GM10248 (cell line): ENCODE measurements around the gene FZR1.

ENCODE experiments used
- CTCF ChIA-PET: fragments of 300-600 bp; sonication (Branson Sonifier 250); formaldehyde crosslinking; extraction: SDS; loops from one replicate; lab custom pipeline; 2021; ENCODE audit warnings: antibody characterized with exemption; lab: Yijun Ruan, JAX
- POLR2A ChIA-PET: fragments of 350-650 bp; sonication (Branson Sonifier 250); formaldehyde crosslinking; extraction: SDS; loops from one replicate; lab custom pipeline; 2020; ENCODE audit warnings: antibody characterized with exemption; lab: Yijun Ruan, JAX
- DNase-seq: peaks from one replicate; pipeline ENCODE4 v3.0.0; 2012; ENCODE audit errors: extremely low spot score
- TF ChIP-seq, protein P1 (sequence below): IDR thresholded peaks from 2 replicates; pipeline ENCODE4 v1.5.1; 2012; ENCODE audit warnings: mild to moderate bottlenecking, low read depth; ENCODE audit errors: extremely low read depth, missing control alignments, control extremely low read depth

FZR1 gene

GRCh38 chr19:3511506-3512251, 5.6 kb downstream of the FZR1 start:
- ChIA-PET CTCF (interaction anchor here (1.4 kb wide), 1 partner anchor 39 kb away, joined by 3 read pairs; no protein-coding TSS in a partner anchor), POLR2A (no interaction called here)
- no peak for DNase-seq
- TF ChIP-seq, protein P1, sequence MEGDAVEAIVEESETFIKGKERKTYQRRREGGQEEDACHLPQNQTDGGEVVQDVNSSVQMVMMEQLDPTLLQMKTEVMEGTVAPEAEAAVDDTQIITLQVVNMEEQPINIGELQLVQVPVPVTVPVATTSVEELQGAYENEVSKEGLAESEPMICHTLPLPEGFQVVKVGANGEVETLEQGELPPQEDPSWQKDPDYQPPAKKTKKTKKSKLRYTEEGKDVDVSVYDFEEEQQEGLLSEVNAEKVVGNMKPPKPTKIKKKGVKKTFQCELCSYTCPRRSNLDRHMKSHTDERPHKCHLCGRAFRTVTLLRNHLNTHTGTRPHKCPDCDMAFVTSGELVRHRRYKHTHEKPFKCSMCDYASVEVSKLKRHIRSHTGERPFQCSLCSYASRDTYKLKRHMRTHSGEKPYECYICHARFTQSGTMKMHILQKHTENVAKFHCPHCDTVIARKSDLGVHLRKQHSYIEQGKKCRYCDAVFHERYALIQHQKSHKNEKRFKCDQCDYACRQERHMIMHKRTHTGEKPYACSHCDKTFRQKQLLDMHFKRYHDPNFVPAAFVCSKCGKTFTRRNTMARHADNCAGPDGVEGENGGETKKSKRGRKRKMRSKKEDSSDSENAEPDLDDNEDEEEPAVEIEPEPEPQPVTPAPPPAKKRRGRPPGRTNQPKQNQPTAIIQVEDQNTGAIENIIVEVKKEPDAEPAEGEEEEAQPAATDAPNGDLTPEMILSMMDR: no peak

DNA sequence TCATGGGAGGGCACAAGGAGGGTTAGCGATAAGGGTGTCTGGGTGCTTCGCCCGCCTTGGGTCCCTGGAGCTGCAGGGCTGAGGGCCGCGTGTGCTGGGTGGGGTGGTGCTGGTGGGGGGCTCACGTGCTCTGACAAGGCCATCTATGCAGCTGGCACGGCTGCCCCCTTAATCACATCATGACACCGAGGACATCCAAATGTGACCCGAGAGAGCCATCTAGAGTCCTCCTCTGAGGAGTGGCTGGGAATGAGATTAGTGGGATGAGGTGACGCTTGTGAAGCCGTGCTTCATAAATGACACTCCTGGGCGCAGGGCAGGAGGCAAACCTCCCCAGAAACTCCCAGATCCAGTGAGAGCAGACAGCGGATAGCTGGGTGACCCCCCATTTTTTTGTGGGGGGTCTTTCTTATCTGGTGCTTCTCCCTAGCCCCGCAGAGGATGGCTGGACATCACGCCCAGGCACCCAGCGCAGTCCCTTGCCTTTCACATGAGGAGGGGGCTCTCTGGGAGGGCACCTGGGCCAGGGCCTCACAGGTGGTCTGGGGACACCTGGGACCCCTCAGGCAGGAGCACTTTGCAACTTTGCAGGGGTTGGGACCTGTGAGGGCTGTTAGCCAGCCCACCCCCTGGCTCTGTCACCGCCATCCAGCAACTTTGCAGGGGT, 6.6 kb downstream of the FZR1 start:
- DNase-seq: no peak
- TF ChIP-seq, protein P1: no peak
- POLR2A ChIA-PET: interaction anchor here (0.5 kb wide), 1 partner anchor 460 kb away, joined by 3 read pairs; no protein-coding TSS in a partner anchor
- CTCF ChIA-PET: interaction anchor here (1.4 kb wide), 1 partner anchor 40 kb away, joined by 3 read pairs; no protein-coding TSS in a partner anchor

DNA sequence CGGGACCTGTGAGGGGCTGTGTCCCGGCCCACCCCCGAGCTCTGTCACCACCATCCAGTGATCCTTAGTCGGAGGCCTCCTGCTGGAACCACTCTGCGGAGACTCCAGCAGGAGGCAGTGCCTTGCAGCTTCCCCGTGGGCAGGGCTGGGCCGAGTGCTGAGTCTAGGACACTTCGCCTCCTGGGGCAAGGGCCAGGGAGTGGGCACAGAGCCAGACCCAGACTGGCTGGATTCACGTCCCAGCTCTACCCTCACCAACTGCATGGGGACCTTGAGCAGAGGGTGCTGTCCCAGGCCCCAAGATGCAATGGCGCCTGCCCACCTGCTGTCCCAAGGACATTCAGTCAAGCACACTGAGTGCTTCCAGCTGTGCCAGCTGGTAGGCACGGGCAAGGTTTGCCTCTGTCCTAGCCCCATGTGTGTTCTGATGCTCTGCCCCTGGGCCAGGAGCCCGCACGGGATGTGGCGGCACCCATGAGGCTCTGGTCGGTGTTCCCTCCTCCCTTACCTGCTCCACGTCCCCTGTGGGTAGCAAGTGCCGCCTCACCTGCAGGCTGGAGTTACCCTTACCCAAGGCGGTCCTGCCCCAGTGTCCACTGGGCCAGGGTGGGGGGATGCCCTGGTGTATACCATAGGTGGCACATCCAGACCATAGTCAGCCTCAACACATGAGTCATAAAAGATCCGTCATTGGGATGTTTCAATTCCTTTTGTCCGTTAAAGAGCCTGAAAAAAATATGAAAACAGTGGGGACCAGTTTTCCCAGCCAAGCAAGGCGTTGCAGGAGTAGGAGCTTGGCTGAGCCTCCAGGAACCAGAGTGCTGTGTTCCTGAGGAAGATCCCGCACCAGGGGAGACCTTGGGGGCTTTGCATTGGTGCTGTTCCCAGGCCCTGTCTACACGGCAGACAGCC, 7.4 kb downstream of the FZR1 start:
- no peak for DNase-seq
- POLR2A ChIA-PET: no interaction called here
- TF ChIP-seq, protein P1: no peak
- CTCF ChIA-PET: interaction anchor here (1.4 kb wide), 1 partner anchor 41 kb away, joined by 3 read pairs; no protein-coding TSS in a partner anchor

- ChIA-PET POLR2A (no interaction called here), CTCF (no interaction called here)
- DNase-seq: no peak
- TF ChIP-seq, protein P1: no peak
Measured at GRCh38 chr19:3514930-3515329, 8.8 kb downstream of the FZR1 start.

- TF ChIP-seq, protein P1: no peak
- CTCF ChIA-PET: interaction anchor here (0.9 to 2.6 kb wide), 3 partner anchors 29 to 45 kb away, joined by 3 to 11 read pairs (median 3); no protein-coding TSS in a partner anchor
- POLR2A ChIA-PET: no interaction called here
- DNase-seq: no peak
Measured at GRCh38 chr19:3515891-3516422, 9.8 kb downstream of the FZR1 start.

GRCh38 chr19:3516675-3517207, 10.6 kb downstream of the FZR1 start:
- ChIA-PET POLR2A (no interaction called here), CTCF (interaction anchor here (0.9 to 2.6 kb wide), 6 partner anchors 25 to 87 kb away, joined by 3 to 11 read pairs (median 3); no protein-coding TSS in a partner anchor)
- no peak for DNase-seq
- TF ChIP-seq, protein P1: no peak
